Astrocyte (in vitro differentiated cells and primary cell): ENCODE measurements around the gene PIGT.

Experiments
- EZH2 ChIP-seq: IDR thresholded peaks from 2 replicates; pipeline ENCODE4 v1.6.1; 2012; ENCODE audit warnings: mild to moderate bottlenecking, low read length, inconsistent platforms; ENCODE audit not compliant: insufficient read depth
- TF ChIP-seq, protein P1 (sequence below): IDR thresholded peaks from 2 replicates; pipeline ENCODE4 v1.5.1; 2011; ENCODE audit warnings: low read depth, mild to moderate bottlenecking, inconsistent platforms, low read length, moderate library complexity; ENCODE audit not compliant: insufficient read depth

DNA sequence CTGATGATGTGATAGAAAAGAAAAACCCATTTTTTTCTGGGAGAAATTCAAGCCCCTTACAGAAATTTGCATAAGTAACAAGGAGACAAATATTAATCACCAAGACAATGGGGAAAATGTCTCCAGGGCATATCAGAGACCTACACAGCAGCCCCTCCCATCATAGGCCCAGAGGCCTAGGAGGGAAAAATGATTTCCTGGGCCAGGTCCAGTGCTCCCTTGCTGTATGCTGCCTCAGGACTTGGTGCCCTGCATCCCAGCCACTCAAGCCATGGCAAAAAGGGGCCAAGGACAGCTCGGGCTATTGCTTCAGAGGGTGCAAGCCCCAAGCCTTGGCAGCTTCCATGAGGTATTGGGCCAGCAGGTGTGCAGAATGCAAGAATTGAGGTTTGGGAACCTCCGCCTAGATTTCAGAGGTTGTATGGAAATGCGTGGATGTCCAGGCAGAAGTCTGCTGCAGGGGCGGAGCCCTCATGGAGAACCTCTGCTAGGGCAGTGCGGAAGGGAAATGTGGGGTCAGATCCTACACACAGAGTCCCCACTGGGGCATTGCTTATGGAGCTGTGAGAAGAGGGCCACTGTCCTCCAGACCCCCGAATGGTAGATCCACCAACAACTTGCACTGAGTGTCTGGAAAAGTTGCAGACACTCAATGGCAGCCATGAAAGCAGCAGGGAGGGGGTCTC is 15.5 kb upstream of the PIGT start:
- TF ChIP-seq, protein P1, sequence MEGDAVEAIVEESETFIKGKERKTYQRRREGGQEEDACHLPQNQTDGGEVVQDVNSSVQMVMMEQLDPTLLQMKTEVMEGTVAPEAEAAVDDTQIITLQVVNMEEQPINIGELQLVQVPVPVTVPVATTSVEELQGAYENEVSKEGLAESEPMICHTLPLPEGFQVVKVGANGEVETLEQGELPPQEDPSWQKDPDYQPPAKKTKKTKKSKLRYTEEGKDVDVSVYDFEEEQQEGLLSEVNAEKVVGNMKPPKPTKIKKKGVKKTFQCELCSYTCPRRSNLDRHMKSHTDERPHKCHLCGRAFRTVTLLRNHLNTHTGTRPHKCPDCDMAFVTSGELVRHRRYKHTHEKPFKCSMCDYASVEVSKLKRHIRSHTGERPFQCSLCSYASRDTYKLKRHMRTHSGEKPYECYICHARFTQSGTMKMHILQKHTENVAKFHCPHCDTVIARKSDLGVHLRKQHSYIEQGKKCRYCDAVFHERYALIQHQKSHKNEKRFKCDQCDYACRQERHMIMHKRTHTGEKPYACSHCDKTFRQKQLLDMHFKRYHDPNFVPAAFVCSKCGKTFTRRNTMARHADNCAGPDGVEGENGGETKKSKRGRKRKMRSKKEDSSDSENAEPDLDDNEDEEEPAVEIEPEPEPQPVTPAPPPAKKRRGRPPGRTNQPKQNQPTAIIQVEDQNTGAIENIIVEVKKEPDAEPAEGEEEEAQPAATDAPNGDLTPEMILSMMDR: no peak
- TF ChIP-seq EZH2: no peak
